Naive thymus-derived CD4-positive, alpha-beta T cell (primary cell): ENCODE measurements around the gene ANKRD13D. TPM values are rescaled to one million over a fixed set of nuclear protein-coding genes. Genes with fewer than 3 reads are reported as not detected.
"Not testable (repeated sequence)": the region's sequence is repeated elsewhere in the genome, so short reads cannot be mapped to it uniquely, and the experiment has no call there.

ENCODE experiments used
- ATAC-seq: fragments of 150-1000 bp; cut with Tn5 transposase; 2 replicates; pipeline ENCODE4 v1.10.0; 2021; ENCODE audit warnings: mild to moderate bottlenecking, moderate library complexity
- CTCF ChIA-PET: fragments of 350-600 bp; sonication (Branson Sonifier 250); formaldehyde crosslinking; loops from one replicate; lab custom pipeline; 2021; ENCODE audit warnings: antibody characterized with exemption; lab: Charles Lee
- POLR2A ChIA-PET: fragments of 350-600 bp; sonication (Branson Sonifier 250); formaldehyde crosslinking; loops from one replicate; lab custom pipeline; 2021; ENCODE audit warnings: antibody characterized with exemption, inconsistent platforms; lab: Charles Lee
- DNase-seq, 9 donors: peaks; one replicate each; pipeline versions ENCODE4 v3.0.0 to v3.0.0-alpha.2; 2020 to 2022; ENCODE audit warnings: mixed read lengths in 1 of 9
- H3K27ac ChIP-seq: one replicate; pipeline ENCODE4 v1.7.0; 2013; ENCODE audit warnings: mild to moderate bottlenecking, low read depth, low read length, moderate library complexity
- H3K27me3 ChIP-seq, 2 donors: one replicate each; pipeline ENCODE4 v1.7.0; 2013; ENCODE audit warnings: low read length in 2 of 2, mild to moderate bottlenecking in 2 of 2, moderate library complexity in 2 of 2; ENCODE audit not compliant: control insufficient read depth in 2 of 2, insufficient read depth in 2 of 2
- H3K36me3 ChIP-seq, 3 experiments: 1 replicate in 2 of 3; 2 replicates in 1 of 3; pipeline ENCODE4 v1.7.0; 2013; ENCODE audit warnings: low read length in 3 of 3, mild to moderate bottlenecking in 3 of 3, moderate library complexity in 1 of 3; ENCODE audit not compliant: insufficient read depth in 3 of 3, control insufficient read depth in 2 of 3
- H3K4me1 ChIP-seq, 2 donors: one replicate each; pipeline ENCODE4 v1.7.0; 2013; ENCODE audit warnings: low read length in 2 of 2, mild to moderate bottlenecking in 2 of 2, moderate library complexity in 1 of 2; ENCODE audit not compliant: control insufficient read depth in 2 of 2, insufficient read depth in 2 of 2
- H3K4me3 ChIP-seq: 2 replicates; pipeline ENCODE4 v1.7.0; 2013; ENCODE audit warnings: mild to moderate bottlenecking, low read length
- H3K9me3 ChIP-seq, 3 experiments: 1 replicate in 2 of 3; 2 replicates in 1 of 3; pipeline ENCODE4 v1.7.0; 2013; ENCODE audit warnings: low read length in 3 of 3; ENCODE audit not compliant: control insufficient read depth in 2 of 3
- H3K27ac Mint-ChIP-seq, 9 donors: one replicate each; pipeline ENCODE4 v1.8.0; 2020 to 2022; ENCODE audit warnings: mixed read lengths in 9 of 9, mild to moderate bottlenecking in 8 of 9, moderate library complexity in 5 of 9, inconsistent platforms in 2 of 9
- H3K27me3 Mint-ChIP-seq, 5 donors: one replicate each; pipeline ENCODE4 v1.8.0; 2021 to 2022; ENCODE audit warnings: mixed read lengths in 5 of 5, mild to moderate bottlenecking in 1 of 5
- H3K36me3 Mint-ChIP-seq, 5 donors: one replicate each; pipeline ENCODE4 v1.8.0; 2020 to 2022; ENCODE audit warnings: mixed read lengths in 5 of 5, mild to moderate bottlenecking in 3 of 5, inconsistent platforms in 1 of 5
- H3K4me1 Mint-ChIP-seq, 7 donors: one replicate each; pipeline ENCODE4 v1.8.0; 2020 to 2022; ENCODE audit warnings: mixed read lengths in 7 of 7, mild to moderate bottlenecking in 3 of 7, inconsistent platforms in 1 of 7
- H3K4me3 Mint-ChIP-seq, 10 donors: one replicate each; pipeline ENCODE4 v1.8.0; 2020 to 2022; ENCODE audit warnings: mild to moderate bottlenecking in 10 of 10, mixed read lengths in 10 of 10, moderate library complexity in 6 of 10, inconsistent platforms in 2 of 10
- H3K9me3 Mint-ChIP-seq, 11 donors: one replicate each; pipeline ENCODE4 v1.8.0; 2020 to 2022; ENCODE audit warnings: mixed read lengths in 11 of 11, mild to moderate bottlenecking in 4 of 11, inconsistent platforms in 1 of 11, moderate library complexity in 1 of 11
- intact Hi-C, 2 donors: fragments of 100-400 bp; cut with micrococcal nuclease; formaldehyde crosslinking; loops; one replicate each; pipeline ENCODE4 v1.15.1; 2023
- polyA plus RNA-seq, 2 donors: library from polyadenylated mRNA; unstranded; fragments of 300-500 nt; fragmentation: Illumina TruSeq; gene quantifications; one replicate each; pipeline ENCODE4 v1.2.3, GENCODE V29; 2021
- total RNA-seq, 6 experiments: library from RNA in 5 of 6; stranded (reverse) in 5 of 6; gene quantifications; 1 replicate in 5 of 6; 2 replicates in 1 of 6; pipeline ENCODE4 v1.2.3 and lab custom pipeline; 2021 to 2026

ANKRD13D gene
- total and polyA plus RNA-seq, 7 experiments from 2014 or later: 6.3 to 286 (median 187) TPM

- Histone ChIP-seq H3K36me3 (peaks cover 15 to 56% (median 36%) of the 10 kb centered on the region in 3 experiments), H3K27me3 (no peaks in the 10 kb centered on the region), H3K27ac (no peak overlapping the region), H3K4me3 (no peak overlapping the region), H3K9me3 (no peaks in the 10 kb centered on the region), H3K4me1 (peaks cover 4 to 22% of the 10 kb centered on the region in 2 donors)
- H3K27me3 Mint-ChIP-seq: no peaks in the 10 kb centered on the region
- H3K4me3 Mint-ChIP-seq: no peak overlapping the region
- ChIA-PET CTCF (interaction anchor here (0.6 to 0.8 kb wide), 4 partner anchors 12 to 75 kb away, joined by 3 to 4 read pairs (median 4); no protein-coding TSS in a partner anchor), POLR2A (interaction anchor here (1.4 to 1.6 kb wide), 2 partner anchors 11 to 16 kb away, joined by 3 to 4 read pairs; no protein-coding TSS in a partner anchor)
- peaks cover 16 to 51% (median 37%) of the 10 kb centered on the region in 7 donors for H3K4me1 Mint-ChIP-seq
- peak overlapping the region in 8 of 9 donors; percentile 9 to 77 (median 28) for H3K27ac Mint-ChIP-seq
- H3K9me3 Mint-ChIP-seq: peaks cover 0 to 3% (median 0%) of the 10 kb centered on the region in 11 donors
- no peak for DNase-seq
- peaks cover 12 to 35% (median 19%) of the 10 kb centered on the region in 5 donors for H3K36me3 Mint-ChIP-seq
- no peak for ATAC-seq
- intact Hi-C loops: no loop called here
Observed at GRCh38 chr11:67256477-67257135, 32.5 kb upstream of the ANKRD13D start.

- H3K4me1 Mint-ChIP-seq: peaks cover 18 to 51% (median 37%) of the 10 kb centered on the region in 7 donors
- no peak overlapping the region for H3K4me3 ChIP-seq
- ChIA-PET CTCF (no interaction called here), POLR2A (no interaction called here)
- H3K36me3 Mint-ChIP-seq: peaks cover 0 to 12% (median 4%) of the 10 kb centered on the region in 5 donors
- H3K27ac ChIP-seq: no peak overlapping the region
- H3K9me3 Mint-ChIP-seq: peaks cover 0 to 3% (median 0%) of the 10 kb centered on the region in 11 donors
- H3K27me3 ChIP-seq: no peaks in the 10 kb centered on the region
- peak overlapping the region in 4 of 9 donors; percentile 22 to 81 (median 39) for H3K27ac Mint-ChIP-seq
- H3K27me3 Mint-ChIP-seq: no peaks in the 10 kb centered on the region
- H3K9me3 ChIP-seq: no peaks in the 10 kb centered on the region
- H3K36me3 ChIP-seq: peaks cover 0 to 18% (median 6%) of the 10 kb centered on the region in 3 experiments
- intact Hi-C loops: no loop called here
- peaks cover 8 to 22% of the 10 kb centered on the region in 2 donors for H3K4me1 ChIP-seq
- H3K4me3 Mint-ChIP-seq: peak overlapping the region in 4 of 10 donors; percentile 47 to 66 (median 52)
- ATAC-seq: no peak
- DNase-seq: no peak
Observed at GRCh38 chr11:67260406-67260805, 28.7 kb upstream of the ANKRD13D start.

GRCh38 chr11:67260885-67261639, 28.0 kb upstream of the ANKRD13D start:
- H3K4me3 Mint-ChIP-seq: peak overlapping the region; percentile 48 to 88 (median 66)

GRCh38 chr11:67261640-67261945, 27.5 kb upstream of the ANKRD13D start:
- Mint-ChIP-seq H3K4me3 (peak overlapping the region in 5 of 10 donors; percentile 62 to 78 (median 65)), H3K27me3 (no peaks in the 10 kb centered on the region), H3K36me3 (peaks cover 0 to 7% (median 3%) of the 10 kb centered on the region in 5 donors), H3K4me1 (peaks cover 18 to 55% (median 37%) of the 10 kb centered on the region in 7 donors), H3K9me3 (peaks cover 0 to 3% (median 0%) of the 10 kb centered on the region in 11 donors), H3K27ac (peak overlapping the region in 1 of 9 donors; percentile 52)
- ATAC-seq: no peak
- intact Hi-C loops: no loop called here
- Histone ChIP-seq H3K36me3 (peaks cover 0 to 6% (median 0%) of the 10 kb centered on the region in 3 experiments), H3K27ac (no peak overlapping the region), H3K4me3 (no peak overlapping the region), H3K4me1 (peaks cover 14 to 29% of the 10 kb centered on the region in 2 donors), H3K9me3 (no peaks in the 10 kb centered on the region), H3K27me3 (no peaks in the 10 kb centered on the region)
- ChIA-PET CTCF (interaction anchor here (0.9 to 4.9 kb wide), 16 partner anchors 9 to 119 kb away, joined by 3 to 85 read pairs (median 6); partner anchors contain the start of genes ANKRD13D, POLD4 and SSH3), POLR2A (interaction anchor here (0.7 to 4.9 kb wide), 14 partner anchors 10 to 143 kb away, joined by 3 to 59 read pairs (median 6); partner anchors contain the start of genes ANKRD13D and POLD4)
- no peak for DNase-seq

More at GRCh38 chr11:67260885-67261639, 28.0 kb upstream of the ANKRD13D start:
- peaks cover 14 to 28% of the 10 kb centered on the region in 2 donors for H3K4me1 ChIP-seq
- H3K36me3 Mint-ChIP-seq, H3K27me3 Mint-ChIP-seq, H3K9me3 ChIP-seq, H3K27ac ChIP-seq, H3K27me3 ChIP-seq, H3K9me3 Mint-ChIP-seq, ATAC-seq, H3K4me3 ChIP-seq, intact Hi-C loops: not testable (repeated sequence)
- Mint-ChIP-seq H3K4me1 (peaks cover 18 to 54% (median 37%) of the 10 kb centered on the region in 7 donors), H3K27ac (peak overlapping the region in 8 of 9 donors; percentile 22 to 62 (median 28))
- ChIA-PET POLR2A (interaction anchor here (0.7 to 4.9 kb wide), 13 partner anchors 11 to 144 kb away, joined by 3 to 59 read pairs (median 6); partner anchors contain the start of genes ANKRD13D and POLD4), CTCF (interaction anchor here (1.1 to 4.9 kb wide), 9 partner anchors 8 to 120 kb away, joined by 3 to 85 read pairs (median 7); partner anchors contain the start of genes ANKRD13D and POLD4)
- peak in 1 of 9 donors; percentile 75 for DNase-seq
- peaks cover 0 to 12% (median 0%) of the 10 kb centered on the region in 3 experiments for H3K36me3 ChIP-seq

GRCh38 chr11:67261946-67262681, 27.0 kb upstream of the ANKRD13D start:
- Mint-ChIP-seq H3K4me1 (peaks cover 15 to 56% (median 37%) of the 10 kb centered on the region in 7 donors), H3K27me3 (no peaks in the 10 kb centered on the region), H3K27ac (peak overlapping the region; percentile 53 to 93 (median 78)), H3K4me3 (peak overlapping the region; percentile 61 to 81 (median 74)), H3K36me3 (peaks cover 0 to 5% (median 0%) of the 10 kb centered on the region in 5 donors), H3K9me3 (peaks cover 0 to 3% (median 0%) of the 10 kb centered on the region in 11 donors)
- peaks cover 14 to 29% of the 10 kb centered on the region in 2 donors for H3K4me1 ChIP-seq
- H3K27me3 ChIP-seq: no peaks in the 10 kb centered on the region
- no peak overlapping the region for H3K27ac ChIP-seq
- intact Hi-C loops: loop anchor here (1.0 kb wide), 5 partner anchors 9 to 120 kb away; no protein-coding TSS in a partner anchor
- ATAC-seq (no peak), DNase-seq (no peak)
- POLR2A ChIA-PET: interaction anchor here (0.6 to 4.9 kb wide), 16 partner anchors 10 to 175 kb away, joined by 3 to 59 read pairs (median 6); partner anchors contain the start of genes ANKRD13D, POLD4 and PTPRCAP
- no peak overlapping the region for H3K4me3 ChIP-seq
- CTCF ChIA-PET: interaction anchor here (0.8 to 4.9 kb wide), 19 partner anchors 9 to 119 kb away, joined by 3 to 85 read pairs (median 6); partner anchors contain the start of genes ANKRD13D, POLD4 and SSH3
- peaks cover 0 to 5% (median 0%) of the 10 kb centered on the region in 3 experiments for H3K36me3 ChIP-seq
- no peaks in the 10 kb centered on the region for H3K9me3 ChIP-seq
